ENCODE data around the gene LHFPL3. TPM values are rescaled to one million over a fixed set of nuclear protein-coding genes. Genes with fewer than 3 reads are reported as not detected.

The LHFPL3 gene
- total RNA-seq, 4 donors from 2014 or later: not detected

GRCh38 chr7:104357166-104357565 is 28.8 kb downstream of the LHFPL3 start:
- TF ChIP-seq, protein P1, sequence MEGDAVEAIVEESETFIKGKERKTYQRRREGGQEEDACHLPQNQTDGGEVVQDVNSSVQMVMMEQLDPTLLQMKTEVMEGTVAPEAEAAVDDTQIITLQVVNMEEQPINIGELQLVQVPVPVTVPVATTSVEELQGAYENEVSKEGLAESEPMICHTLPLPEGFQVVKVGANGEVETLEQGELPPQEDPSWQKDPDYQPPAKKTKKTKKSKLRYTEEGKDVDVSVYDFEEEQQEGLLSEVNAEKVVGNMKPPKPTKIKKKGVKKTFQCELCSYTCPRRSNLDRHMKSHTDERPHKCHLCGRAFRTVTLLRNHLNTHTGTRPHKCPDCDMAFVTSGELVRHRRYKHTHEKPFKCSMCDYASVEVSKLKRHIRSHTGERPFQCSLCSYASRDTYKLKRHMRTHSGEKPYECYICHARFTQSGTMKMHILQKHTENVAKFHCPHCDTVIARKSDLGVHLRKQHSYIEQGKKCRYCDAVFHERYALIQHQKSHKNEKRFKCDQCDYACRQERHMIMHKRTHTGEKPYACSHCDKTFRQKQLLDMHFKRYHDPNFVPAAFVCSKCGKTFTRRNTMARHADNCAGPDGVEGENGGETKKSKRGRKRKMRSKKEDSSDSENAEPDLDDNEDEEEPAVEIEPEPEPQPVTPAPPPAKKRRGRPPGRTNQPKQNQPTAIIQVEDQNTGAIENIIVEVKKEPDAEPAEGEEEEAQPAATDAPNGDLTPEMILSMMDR (IDR thresholded peaks at IDR 0.05): no peak
- TF ChIP-seq POLR2A (IDR thresholded peaks at IDR 0.05): no peak
- Histone ChIP-seq H3K4me3 (no peak overlapping the region), H3K4me1 (no peaks in the 10 kb centered on the region), H3K27me3 (no peaks in the 10 kb centered on the region), H3K27ac (no peak overlapping the region), H3K9me3 (no peaks in the 10 kb centered on the region), H3K36me3 (no peaks in the 10 kb centered on the region)
- no peak for DNase-seq

DNA sequence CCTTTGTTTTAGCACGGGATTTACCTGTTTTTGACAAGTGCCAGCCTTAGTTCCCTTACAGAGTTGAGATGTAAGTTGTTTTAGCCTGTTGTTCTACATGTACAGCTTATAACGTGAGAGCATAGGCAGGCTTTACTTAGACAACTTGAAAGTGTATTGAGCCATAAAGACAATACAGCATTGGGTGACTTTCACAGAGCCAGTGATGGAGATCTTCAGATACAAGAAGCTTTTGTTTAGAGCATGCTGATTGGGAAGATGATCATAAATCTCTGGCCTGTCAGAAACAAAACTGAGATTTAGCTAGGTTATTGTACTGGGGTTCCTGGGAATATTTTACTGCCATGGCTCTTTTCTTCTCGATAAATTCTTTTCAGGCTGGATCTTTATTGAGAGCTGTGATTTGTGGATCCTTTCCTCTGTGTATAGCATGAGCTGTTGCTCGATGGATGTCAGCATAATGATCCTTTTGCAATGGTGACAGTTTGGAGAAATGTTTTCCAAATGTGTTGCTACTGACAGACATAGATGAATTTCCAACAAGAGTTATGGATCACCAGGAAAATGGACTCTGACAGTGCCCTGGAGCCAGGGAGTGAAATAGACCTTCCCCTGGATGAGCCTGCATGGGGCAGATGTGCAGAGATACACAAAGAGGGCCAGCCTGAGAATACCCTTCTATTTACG is 30.2 kb downstream of the LHFPL3 start:
- TF ChIP-seq, protein P1 (IDR thresholded peaks at IDR 0.05): no peak
- TF ChIP-seq POLR2A (IDR thresholded peaks at IDR 0.05): no peak
- no peaks in the 10 kb centered on the region for H3K9me3 ChIP-seq
- H3K36me3 ChIP-seq: no peaks in the 10 kb centered on the region
- no peaks in the 10 kb centered on the region for H3K4me1 ChIP-seq
- no peak for DNase-seq
- H3K27ac ChIP-seq: no peak overlapping the region
- no peak overlapping the region for H3K4me3 ChIP-seq
- no peaks in the 10 kb centered on the region for H3K27me3 ChIP-seq

GRCh38 chr7:104362756-104363155 is 34.4 kb downstream of the LHFPL3 start:
- H3K27ac ChIP-seq: no peak overlapping the region
- no peaks in the 10 kb centered on the region for H3K27me3 ChIP-seq
- TF ChIP-seq, protein P1 (IDR thresholded peaks at IDR 0.05): no peak
- no peak for TF ChIP-seq POLR2A (IDR thresholded peaks at IDR 0.05)
- no peak for DNase-seq
- no peaks in the 10 kb centered on the region for H3K36me3 ChIP-seq
- no peak overlapping the region for H3K4me3 ChIP-seq
- no peaks in the 10 kb centered on the region for H3K9me3 ChIP-seq
- H3K4me1 ChIP-seq: no peaks in the 10 kb centered on the region

DNA sequence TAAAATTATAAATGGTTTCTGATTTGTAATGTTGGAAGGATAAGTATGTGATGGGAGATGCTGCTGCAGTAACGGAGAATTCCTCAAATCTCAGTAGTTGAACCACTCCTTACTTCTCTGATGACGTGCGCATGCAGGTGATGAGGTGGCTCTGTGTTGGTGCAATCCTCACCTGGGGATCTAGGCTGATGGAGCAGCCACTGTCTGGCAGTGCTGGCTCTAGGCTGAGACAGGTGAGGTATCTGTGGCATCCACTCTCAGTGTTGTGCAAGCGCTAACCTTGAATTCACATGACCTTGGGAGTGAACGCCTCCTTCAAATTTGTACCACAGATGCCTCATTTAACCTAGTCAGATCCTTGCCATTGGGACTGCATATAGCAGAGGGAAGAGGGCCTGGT is 35.0 kb downstream of the LHFPL3 start:
- Histone ChIP-seq H3K36me3 (no peaks in the 10 kb centered on the region), H3K27ac (no peak overlapping the region)
- TF ChIP-seq, protein P1 (IDR thresholded peaks at IDR 0.05): no peak
- no peak for TF ChIP-seq POLR2A (IDR thresholded peaks at IDR 0.05)

GRCh38 chr7:104366390-104366789 is 38.0 kb downstream of the LHFPL3 start:
- Histone ChIP-seq H3K36me3 (no peaks in the 10 kb centered on the region), H3K27me3 (no peaks in the 10 kb centered on the region), H3K4me1 (no peaks in the 10 kb centered on the region), H3K27ac (no peak overlapping the region), H3K9me3 (no peaks in the 10 kb centered on the region), H3K4me3 (no peak overlapping the region)
- DNase-seq: no peak
- TF ChIP-seq POLR2A (IDR thresholded peaks at IDR 0.05): no peak
- TF ChIP-seq, protein P1 (IDR thresholded peaks at IDR 0.05): no peak

More for the DNA sequence above, 35.0 kb downstream of the LHFPL3 start:
- Histone ChIP-seq H3K9me3 (no peaks in the 10 kb centered on the region), H3K27me3 (no peaks in the 10 kb centered on the region), H3K4me1 (no peaks in the 10 kb centered on the region), H3K4me3 (no peak overlapping the region)
- DNase-seq: no peak

Data from Peyer's patch (tissue), 4 donors.